ENCODE results near the gene TCERG1L. TPM values are rescaled to one million over a fixed set of nuclear protein-coding genes. Genes with fewer than 3 reads are reported as not detected.

Gene TCERG1L
- total RNA-seq, 6 experiments from 2014 or later, result not detected

DNA sequence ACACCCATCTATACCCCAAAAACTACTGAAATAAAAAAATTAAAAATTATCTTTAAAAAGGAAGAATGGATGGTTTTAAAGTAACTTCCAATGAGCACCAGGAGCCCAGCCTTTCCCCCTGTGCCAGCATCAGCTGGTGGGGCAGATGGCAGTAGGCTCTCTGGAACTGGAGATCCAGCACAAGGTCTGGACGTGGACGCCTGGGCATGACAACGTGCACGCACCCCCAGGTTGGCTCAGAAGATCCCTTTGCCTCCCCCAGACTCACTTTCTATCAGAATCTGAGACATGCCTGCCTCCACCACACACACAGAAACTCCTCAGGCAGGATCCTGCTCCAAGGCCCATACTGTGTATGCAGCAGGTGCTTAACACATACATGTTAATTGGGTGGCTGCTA, 35.8 kb downstream of the TCERG1L start:
- Histone ChIP-seq H3K9me3 (no peaks in the 10 kb centered on the region), H3K27me3 (no peaks in the 10 kb centered on the region), H3K27ac (no peak overlapping the region), H3K36me3 (no peaks in the 10 kb centered on the region), H3K4me1 (no peaks in the 10 kb centered on the region), H3K4me3 (no peak overlapping the region)
- DNase-seq, result no peak
- TF ChIP-seq, protein P1, sequence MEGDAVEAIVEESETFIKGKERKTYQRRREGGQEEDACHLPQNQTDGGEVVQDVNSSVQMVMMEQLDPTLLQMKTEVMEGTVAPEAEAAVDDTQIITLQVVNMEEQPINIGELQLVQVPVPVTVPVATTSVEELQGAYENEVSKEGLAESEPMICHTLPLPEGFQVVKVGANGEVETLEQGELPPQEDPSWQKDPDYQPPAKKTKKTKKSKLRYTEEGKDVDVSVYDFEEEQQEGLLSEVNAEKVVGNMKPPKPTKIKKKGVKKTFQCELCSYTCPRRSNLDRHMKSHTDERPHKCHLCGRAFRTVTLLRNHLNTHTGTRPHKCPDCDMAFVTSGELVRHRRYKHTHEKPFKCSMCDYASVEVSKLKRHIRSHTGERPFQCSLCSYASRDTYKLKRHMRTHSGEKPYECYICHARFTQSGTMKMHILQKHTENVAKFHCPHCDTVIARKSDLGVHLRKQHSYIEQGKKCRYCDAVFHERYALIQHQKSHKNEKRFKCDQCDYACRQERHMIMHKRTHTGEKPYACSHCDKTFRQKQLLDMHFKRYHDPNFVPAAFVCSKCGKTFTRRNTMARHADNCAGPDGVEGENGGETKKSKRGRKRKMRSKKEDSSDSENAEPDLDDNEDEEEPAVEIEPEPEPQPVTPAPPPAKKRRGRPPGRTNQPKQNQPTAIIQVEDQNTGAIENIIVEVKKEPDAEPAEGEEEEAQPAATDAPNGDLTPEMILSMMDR (IDR thresholded peaks at IDR 0.05), result no peak
- no peak for TF ChIP-seq POLR2A (IDR thresholded peaks at IDR 0.05)
- ATAC-seq, result no peak
- intact Hi-C loops (cut with DNase I), result no loop called here
- 50% methylated on average over 2 of the region's 4 CpGs for WGBS (ENCODE audit: insufficient coverage, low coverage, low lambda C conversion rate, missing lambda C conversion rate)

DNA sequence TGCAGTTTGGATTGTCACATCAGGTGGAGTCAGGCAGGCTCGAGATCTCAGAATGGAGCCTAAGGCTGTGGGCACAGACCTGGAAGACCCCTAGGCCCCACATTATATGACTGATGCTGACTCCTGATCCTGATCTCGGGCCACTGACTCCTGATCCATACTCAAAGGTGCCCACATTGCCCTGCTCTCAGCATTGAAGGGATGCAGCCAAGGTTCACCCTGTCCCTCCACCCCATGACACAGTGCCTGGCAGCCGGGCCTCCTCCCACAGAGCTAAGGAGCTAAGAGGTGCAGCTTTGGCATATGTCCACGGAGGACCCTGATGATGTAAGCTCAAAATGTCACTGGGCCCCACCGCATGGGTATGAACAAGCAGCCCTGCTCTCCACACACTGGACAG, 36.6 kb downstream of the TCERG1L start:
- Histone ChIP-seq H3K27me3 (no peaks in the 10 kb centered on the region), H3K36me3 (no peaks in the 10 kb centered on the region), H3K4me3 (no peak overlapping the region), H3K9me3 (no peaks in the 10 kb centered on the region), H3K27ac (no peak overlapping the region), H3K4me1 (no peaks in the 10 kb centered on the region)
- no peak for TF ChIP-seq POLR2A (IDR thresholded peaks at IDR 0.05)
- TF ChIP-seq, protein P1 (IDR thresholded peaks at IDR 0.05), result no peak
- DNase-seq (no peak), ATAC-seq (no peak)
- intact Hi-C loops (cut with DNase I), result no loop called here
- 56% methylated on average over 3 of the region's 5 CpGs for WGBS (ENCODE audit: insufficient coverage, low coverage, low lambda C conversion rate, missing lambda C conversion rate)

DNA sequence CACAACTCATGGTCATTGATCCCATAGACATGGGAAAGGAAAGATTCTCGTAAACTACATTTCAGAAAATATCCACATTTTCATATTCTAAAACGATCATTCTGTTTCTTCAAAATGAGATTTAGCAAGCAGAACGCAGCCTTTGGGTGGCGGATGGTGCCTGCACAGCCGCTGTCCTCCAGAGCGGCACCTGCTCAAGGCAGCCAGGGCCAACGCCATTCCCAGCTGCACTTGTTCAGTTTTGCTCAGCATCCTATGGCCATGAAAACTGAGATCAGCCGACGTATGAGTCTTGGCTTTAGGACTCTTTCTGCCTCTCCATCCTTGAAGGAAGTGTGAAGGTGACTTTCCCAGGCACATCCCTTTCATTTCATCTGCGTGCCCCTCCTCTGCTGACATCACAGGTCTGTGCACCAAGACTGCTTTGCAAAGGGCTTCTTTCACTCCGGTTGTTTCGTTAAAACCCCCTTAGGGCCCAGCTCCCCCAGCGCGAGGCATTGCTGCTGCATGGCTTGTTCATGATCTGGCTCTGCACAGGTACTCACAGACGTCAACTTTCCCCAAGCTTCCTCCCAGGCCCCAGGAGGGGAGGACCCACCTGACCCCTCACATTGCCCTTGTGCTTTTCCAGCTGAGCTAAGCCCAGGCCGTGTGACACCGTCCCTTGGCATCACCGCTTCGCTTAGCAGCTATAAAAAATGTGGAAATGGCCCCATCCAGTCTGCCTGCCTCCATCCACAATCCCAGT, 37.2 kb downstream of the TCERG1L start:
- TF ChIP-seq POLR2A (IDR thresholded peaks at IDR 0.05), result no peak
- TF ChIP-seq, protein P1 (IDR thresholded peaks at IDR 0.05), result no peak
- Histone ChIP-seq H3K9me3 (no peaks in the 10 kb centered on the region), H3K27me3 (no peaks in the 10 kb centered on the region), H3K4me1 (no peaks in the 10 kb centered on the region), H3K36me3 (no peaks in the 10 kb centered on the region), H3K4me3 (no peak overlapping the region), H3K27ac (no peak overlapping the region)
- DNase-seq (no peak), ATAC-seq (no peak)
- intact Hi-C loops (cut with DNase I), result no loop called here
- 69% methylated on average over 11 of the region's 19 CpGs for WGBS (ENCODE audit: insufficient coverage, low coverage, low lambda C conversion rate, missing lambda C conversion rate)

DNA sequence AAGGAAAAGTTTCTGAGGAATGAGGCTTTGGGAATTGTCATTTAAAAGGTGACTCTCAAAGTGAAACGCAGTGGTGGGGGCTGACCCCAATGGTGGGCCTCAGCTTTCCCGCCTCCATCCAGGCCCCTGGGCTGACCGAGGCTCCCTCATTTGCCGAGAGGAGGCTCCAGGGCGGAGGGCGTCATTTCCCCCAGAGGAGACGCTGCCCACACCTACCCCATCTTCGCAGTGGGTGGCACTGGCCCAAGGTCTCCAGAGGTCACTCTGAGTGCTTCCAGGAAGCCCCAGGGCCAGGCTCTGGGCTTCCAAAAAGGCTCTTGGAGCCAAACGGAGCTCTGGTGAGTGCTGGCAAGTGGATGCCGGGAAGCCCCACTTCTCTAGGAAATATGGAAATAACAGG, 38.0 kb downstream of the TCERG1L start:
- DNase-seq (no peak), ATAC-seq (no peak)
- Histone ChIP-seq H3K36me3 (no peaks in the 10 kb centered on the region), H3K9me3 (no peaks in the 10 kb centered on the region), H3K4me3 (no peak overlapping the region), H3K4me1 (no peaks in the 10 kb centered on the region), H3K27me3 (no peaks in the 10 kb centered on the region), H3K27ac (no peak overlapping the region)
- WGBS (ENCODE audit: insufficient coverage, low coverage, low lambda C conversion rate, missing lambda C conversion rate), result 48% methylated on average over 8 of the region's 10 CpGs
- TF ChIP-seq POLR2A (IDR thresholded peaks at IDR 0.05), result no peak
- TF ChIP-seq, protein P1 (IDR thresholded peaks at IDR 0.05), result no peak
- intact Hi-C loops (cut with DNase I), result no loop called here
